ENCODE data around the gene TRIO.

The TRIO gene

DNA sequence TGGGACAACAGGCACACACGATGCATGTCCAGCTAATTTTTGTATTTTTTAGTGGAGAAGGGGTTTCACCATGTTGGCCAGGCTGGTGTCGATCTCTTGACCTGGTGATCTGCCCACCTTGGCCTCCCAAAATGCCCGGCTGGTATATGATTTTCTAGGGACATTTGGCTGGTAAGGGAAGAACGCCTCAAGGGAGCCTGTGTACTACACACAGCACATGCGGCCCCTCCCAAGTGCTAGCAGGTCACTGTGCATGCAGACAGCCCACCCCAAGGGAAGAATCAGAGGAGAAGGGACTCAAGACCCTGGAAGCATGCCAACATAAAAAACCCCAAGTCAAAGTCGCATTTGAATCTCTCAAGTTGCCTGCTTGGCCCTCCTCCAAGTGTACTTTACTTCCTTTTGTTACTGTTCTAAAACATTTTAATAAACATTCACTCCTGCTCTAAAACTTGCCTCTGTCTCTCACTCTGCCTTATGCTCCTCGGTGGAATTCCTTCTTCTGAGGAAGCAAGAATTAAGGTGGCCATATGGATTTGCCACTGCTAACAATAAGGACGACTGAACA, 414.1 kb downstream of the TRIO start:
- DNase-seq: no peak
- Mint-ChIP-seq H3K27ac (no peak overlapping the region), H3K4me1 (peaks cover 50% of the 10 kb centered on the region), H3K9me3 (peaks cover 21 to 27% of the 10 kb centered on the region in 2 donors), H3K4me3 (no peak overlapping the region), H3K27me3 (no peaks in the 10 kb centered on the region)
- no peak for ATAC-seq

DNA sequence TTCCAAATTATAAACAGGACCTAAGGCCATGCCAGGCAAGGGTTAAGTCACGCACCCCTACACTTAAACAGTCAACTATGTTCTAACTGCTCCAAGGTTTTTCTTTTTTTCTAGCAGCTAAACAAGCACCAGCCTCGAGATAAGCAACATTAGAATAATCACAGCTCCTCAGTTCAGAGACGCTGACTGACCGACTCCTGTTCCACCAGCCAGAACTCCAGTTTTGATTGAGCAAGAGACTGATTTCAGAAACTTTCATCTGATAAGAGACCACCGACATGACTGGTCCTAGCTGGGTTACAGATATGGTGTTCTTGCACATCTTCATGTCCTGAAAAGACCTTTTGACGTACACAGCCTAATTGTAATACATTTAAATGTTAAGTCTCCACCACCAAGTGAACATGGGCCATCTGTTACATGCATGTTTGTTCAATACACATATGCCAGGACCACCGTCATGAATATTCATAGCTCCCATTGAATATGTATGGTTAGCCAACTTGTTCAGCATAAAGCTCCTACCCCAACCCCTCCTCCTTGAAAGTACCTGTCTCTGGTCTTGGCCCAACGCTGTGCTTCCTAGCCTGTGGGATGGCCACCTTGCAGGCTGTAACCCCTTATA, 414.8 kb downstream of the TRIO start:
- peaks cover 50% of the 10 kb centered on the region for H3K4me1 Mint-ChIP-seq
- DNase-seq (no peak), ATAC-seq (no peak)
- no peaks in the 10 kb centered on the region for H3K27me3 Mint-ChIP-seq
- H3K4me3 Mint-ChIP-seq: no peak overlapping the region
- peaks cover 21% of the 10 kb centered on the region in 2 donors for H3K9me3 Mint-ChIP-seq
- no peak overlapping the region for H3K27ac Mint-ChIP-seq

All from stimulated activated naive CD8-positive, alpha-beta T cell treated with anti-CD3 and anti-CD28 coated beads, Interleukin-15, amount 100 ng/mL, for 72 hours (primary cell).